Left lobe of liver (tissue), 2 donors: ENCODE results near the gene C16orf54. TPM values are rescaled to one million over a fixed set of nuclear protein-coding genes. Genes with fewer than 3 reads are reported as not detected.
"Not testable (repeated sequence)": the region's sequence is repeated elsewhere in the genome, so short reads cannot be mapped to it uniquely, and the experiment has no call there.

Experiments used
- ATAC-seq: fragments of 200-7000 bp; cut with Tn5 transposase; one replicate; pipeline ENCODE4 v1.9.1; 2020; ENCODE audit warnings: mild to moderate bottlenecking, moderate library complexity
- DNase-seq: peaks from one replicate; pipeline ENCODE4 v3.0.0-alpha.2; 2020; ENCODE audit warnings: low spot score
- total RNA-seq: library from RNA; stranded (reverse); gene quantifications from one replicate; pipeline ENCODE4 v1.2.1, GENCODE V29; 2021
- donor health status: DM: no; HTN: no; CAD: no; lungs with moderate emphysema.
- donor health status: DM: no; HTN: yes; CAD: no.

C16orf54 gene
- total RNA-seq, 1 donor from 2014 or later = 0.53 TPM

GRCh38 chr16:29770250-29770929 is 24.6 kb upstream of the C16orf54 start:
- DNase-seq = no peak
- ATAC-seq = peak; percentile 50

GRCh38 chr16:29769507-29769906 is 23.7 kb upstream of the C16orf54 start:
- DNase-seq (no peak), ATAC-seq (no peak)

- ATAC-seq (no peak), DNase-seq (no peak)
These were observed 21.3 kb upstream of the C16orf54 start for GRCh38 chr16:29767062-29767461.

GRCh38 chr16:29766571-29766970 is 20.8 kb upstream of the C16orf54 start:
- DNase-seq = no peak
- ATAC-seq = no peak

- peak; percentile 92 for DNase-seq
- ATAC-seq = peak; percentile 88
These were observed 19.6 kb upstream of the C16orf54 start for GRCh38 chr16:29765167-29766032.

GRCh38 chr16:29763326-29763725 is 17.5 kb upstream of the C16orf54 start:
- ATAC-seq (no peak), DNase-seq (no peak)

GRCh38 chr16:29761882-29762281 is 16.1 kb upstream of the C16orf54 start:
- DNase-seq (no peak), ATAC-seq (no peak)

GRCh38 chr16:29761280-29761651 is 15.5 kb upstream of the C16orf54 start:
- not testable (repeated sequence) for DNase-seq, ATAC-seq

- DNase-seq (peak; percentile 76), ATAC-seq (peak; percentile 63)
These were observed 14.9 kb upstream of the C16orf54 start for GRCh38 chr16:29760567-29761279.

- peak; percentile 72 for ATAC-seq
- DNase-seq = peak; percentile 77
These were observed 12.2 kb upstream of the C16orf54 start for GRCh38 chr16:29757950-29758466.

GRCh38 chr16:29757086-29757485 is 11.3 kb upstream of the C16orf54 start:
- DNase-seq, ATAC-seq: not testable (repeated sequence)

GRCh38 chr16:29756654-29757053 is 10.9 kb upstream of the C16orf54 start:
- ATAC-seq (no peak), DNase-seq (no peak)

- no peak for ATAC-seq
- DNase-seq = no peak
These were observed 7.7 kb upstream of the C16orf54 start for GRCh38 chr16:29753516-29753915.

GRCh38 chr16:29748760-29749149 is 3.0 kb upstream of the C16orf54 start:
- DNase-seq, ATAC-seq: not testable (repeated sequence)

- no peak for ATAC-seq
These were observed 2.4 kb upstream of the C16orf54 start for GRCh38 chr16:29747947-29748759.

GRCh38 chr16:29746518-29746917 is 728 bp upstream of the C16orf54 start:
- DNase-seq, ATAC-seq: not testable (repeated sequence)

More at GRCh38 chr16:29747947-29748759, 2.4 kb upstream of the C16orf54 start:
- no peak for DNase-seq

- ATAC-seq = peak; percentile 14
- DNase-seq = no peak
These were observed 503 bp downstream of the C16orf54 start for GRCh38 chr16:29745121-29745852.

GRCh38 chr16:29744541-29745101 is 1.2 kb downstream of the C16orf54 start:
- DNase-seq = no peak
- ATAC-seq = no peak

GRCh38 chr16:29743827-29744531 is 1.8 kb downstream of the C16orf54 start:
- ATAC-seq (no peak), DNase-seq (no peak)
